GM21528 (cell line): ENCODE results near the gene SLC35A4.
"Not testable (repeated sequence)": the region's sequence is repeated elsewhere in the genome, so short reads cannot be mapped to it uniquely, and the experiment has no call there.

ENCODE experiments used
- ATAC-seq: cut with Tn5 transposase; IDR thresholded peaks from one replicate; pipeline ENCODE4 v1.9.1; 2021; ENCODE audit warnings: mild to moderate bottlenecking, moderate library complexity; ENCODE audit not compliant: unreplicated experiment, low FRiP score

SLC35A4 gene

DNA sequence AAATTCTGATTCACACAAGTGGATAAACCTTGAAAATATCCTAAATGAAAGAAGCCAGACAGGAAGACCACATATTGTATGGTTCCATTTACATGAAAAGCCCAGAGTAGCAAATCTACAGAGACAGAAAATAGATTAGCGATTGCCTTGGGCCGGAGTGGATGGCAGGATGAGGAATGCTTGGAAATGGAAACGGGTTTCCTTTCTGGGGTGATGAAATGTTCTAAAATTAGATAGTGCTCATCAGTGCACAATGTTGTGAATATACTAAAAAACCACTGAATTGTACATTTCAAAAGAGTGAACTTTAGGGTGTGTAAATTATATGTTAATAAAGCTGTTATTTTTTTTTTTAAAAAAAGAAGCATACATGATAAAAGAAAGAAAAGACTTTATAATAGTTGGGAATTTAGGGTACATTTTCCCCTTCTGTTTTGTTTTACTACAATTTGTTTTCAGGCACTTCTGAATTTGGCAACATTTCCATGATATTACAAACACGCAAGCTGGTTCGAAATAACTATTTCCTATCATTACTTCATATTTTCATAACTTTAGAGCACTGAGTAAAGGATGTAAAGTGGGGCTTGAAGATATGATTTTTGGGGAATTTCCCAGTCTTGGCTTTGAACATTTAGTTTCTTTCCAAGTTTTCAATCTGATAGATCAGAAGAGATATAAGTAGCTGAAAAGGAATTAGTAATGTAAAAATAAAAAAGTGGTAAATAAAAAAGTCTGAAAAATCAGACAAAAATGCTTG lies 23.9 kb downstream of the SLC35A4 start:
- no peak for ATAC-seq

DNA sequence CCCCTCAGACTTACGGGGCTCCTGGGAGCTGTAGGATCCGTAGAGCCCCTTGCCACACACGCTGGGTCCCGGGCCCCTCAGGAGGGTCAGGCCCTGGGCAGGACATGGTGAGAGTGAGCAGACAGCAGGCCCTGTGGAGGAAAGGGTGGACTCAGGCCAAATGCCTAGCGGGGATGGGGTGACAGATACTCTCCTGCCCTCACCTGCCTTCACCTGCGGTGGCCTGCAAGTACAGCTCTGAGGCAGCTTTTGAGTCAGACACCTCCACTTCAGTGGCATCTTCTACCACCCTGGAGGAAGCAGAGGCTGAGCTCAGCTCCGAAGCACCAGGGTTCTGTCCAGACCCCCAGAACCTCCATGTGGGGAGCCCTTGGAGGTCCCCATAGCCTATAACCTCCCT lies 26.2 kb downstream of the SLC35A4 start:
- ATAC-seq = no peak

- no peak for ATAC-seq
Measured at GRCh38 chr5:140591747-140592372, 27.2 kb downstream of the SLC35A4 start.

GRCh38 chr5:140593070-140593469 lies 28.4 kb downstream of the SLC35A4 start:
- not testable (repeated sequence) for ATAC-seq

GRCh38 chr5:140594169-140594568 lies 29.5 kb downstream of the SLC35A4 start:
- no peak for ATAC-seq

DNA sequence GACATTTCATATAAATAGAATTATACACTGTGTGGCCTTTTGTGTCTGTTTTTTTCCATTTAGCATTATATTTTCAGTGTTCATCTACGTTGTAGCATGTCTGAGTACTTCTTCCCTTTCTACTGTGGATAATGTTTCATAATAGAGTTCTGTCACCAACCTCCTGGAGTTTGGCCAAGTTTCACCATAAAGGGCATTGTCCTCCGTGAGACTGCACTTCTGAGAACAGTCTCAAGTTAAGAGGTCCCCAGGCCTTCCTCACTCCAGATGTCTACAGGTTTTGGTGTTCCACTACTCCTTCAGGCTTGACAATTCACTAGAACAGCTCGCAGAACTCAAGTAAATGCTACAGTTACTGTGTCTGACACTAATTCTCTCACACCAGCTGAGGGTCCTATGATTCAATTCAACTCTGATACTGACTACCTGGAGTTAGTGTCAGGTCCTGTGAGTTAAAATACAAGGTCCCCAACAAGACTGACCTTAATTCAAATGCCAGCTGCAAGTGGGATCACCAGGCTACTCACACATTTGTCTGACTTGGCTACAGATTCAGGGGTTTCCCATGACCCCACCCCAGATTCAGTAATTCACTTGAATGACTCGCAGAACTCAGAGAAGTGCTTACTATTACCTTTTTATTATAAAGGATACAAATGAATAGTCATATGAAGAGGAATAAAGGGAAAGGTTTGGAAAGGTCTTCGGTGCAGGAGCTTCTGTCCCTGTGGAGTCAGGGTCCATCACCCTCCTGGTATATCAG lies 31.1 kb downstream of the SLC35A4 start:
- no peak for ATAC-seq

- no peak for ATAC-seq
Measured at GRCh38 chr5:140596321-140596741, 31.7 kb downstream of the SLC35A4 start.

DNA sequence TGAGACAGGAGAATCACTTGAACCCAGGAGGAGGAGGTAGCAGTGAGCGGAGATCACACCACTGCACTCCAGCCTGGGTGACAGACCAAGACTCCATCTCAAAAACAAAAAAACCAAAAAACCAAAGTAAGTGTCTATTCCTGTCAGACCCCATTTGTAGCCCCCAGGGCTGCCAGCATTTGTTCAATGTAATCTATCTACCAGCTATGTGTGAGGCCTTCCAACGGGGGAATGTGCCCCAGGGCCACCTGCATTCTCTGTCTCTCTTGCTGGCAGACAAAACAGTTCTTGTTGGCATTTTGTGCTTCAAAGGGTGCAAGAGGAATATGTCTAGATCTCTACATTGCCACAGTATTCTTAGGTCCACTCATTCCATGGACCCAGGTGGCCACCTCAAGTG lies 34.2 kb downstream of the SLC35A4 start:
- no peak for ATAC-seq

GRCh38 chr5:140600096-140600495 lies 35.5 kb downstream of the SLC35A4 start:
- no peak for ATAC-seq

DNA sequence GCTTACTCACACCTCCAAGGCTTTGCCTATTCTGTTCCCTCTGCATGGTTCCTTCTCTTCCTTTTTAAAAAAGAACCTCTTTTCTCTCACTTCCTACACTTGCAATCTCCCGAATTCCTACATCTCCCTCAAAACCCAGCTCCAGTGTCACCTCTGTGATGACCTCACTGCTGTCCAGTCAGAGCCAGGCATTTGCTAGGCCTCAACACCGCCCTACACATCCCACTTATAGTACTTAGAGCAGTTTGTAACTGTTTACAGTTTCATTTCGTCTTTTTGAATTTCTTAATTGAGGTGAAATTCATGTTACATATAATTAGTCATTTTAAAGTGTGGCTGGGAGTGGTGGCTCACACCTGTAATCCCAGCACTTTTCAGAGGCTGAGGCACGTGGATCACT lies 37.5 kb downstream of the SLC35A4 start:
- no peak for ATAC-seq

- not testable (repeated sequence) for ATAC-seq
Measured at GRCh38 chr5:140603446-140603698, 38.7 kb downstream of the SLC35A4 start.

GRCh38 chr5:140603734-140604133 lies 39.1 kb downstream of the SLC35A4 start:
- ATAC-seq = no peak

GRCh38 chr5:140605879-140606278 lies 41.3 kb downstream of the SLC35A4 start:
- no peak for ATAC-seq

- no peak for ATAC-seq
Measured at GRCh38 chr5:140607031-140607430, 42.4 kb downstream of the SLC35A4 start.

GRCh38 chr5:140608722-140609121 lies 44.1 kb downstream of the SLC35A4 start:
- ATAC-seq = no peak

GRCh38 chr5:140609126-140609525 lies 44.5 kb downstream of the SLC35A4 start:
- no peak for ATAC-seq

DNA sequence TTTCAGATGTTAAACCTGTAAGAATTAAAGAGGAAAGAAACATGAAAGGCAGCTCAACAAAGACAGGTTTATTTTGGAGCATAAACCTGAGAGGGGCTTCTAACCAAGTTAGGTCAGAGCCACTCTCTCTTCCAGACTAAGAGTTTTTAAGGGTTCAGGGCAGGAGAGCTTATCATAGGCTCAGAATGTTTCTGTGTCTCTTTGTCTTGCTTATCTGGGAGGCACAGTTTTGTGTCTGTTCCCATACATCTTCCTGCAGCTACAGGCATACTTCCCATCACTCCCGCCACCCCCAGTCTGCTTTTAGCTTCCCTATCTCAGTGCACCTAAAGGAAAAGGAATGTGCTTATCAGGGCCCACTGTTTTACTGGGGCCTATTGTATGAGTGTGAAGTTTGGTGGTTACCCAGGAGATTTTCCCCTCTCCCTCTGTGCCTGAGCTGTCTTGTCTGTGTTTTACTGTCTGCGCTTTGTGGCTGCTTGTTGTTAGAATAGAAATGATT lies 46.4 kb downstream of the SLC35A4 start:
- no peak for ATAC-seq
